Measurements from ENCODE around the gene HSD3B2.
"Not testable (repeated sequence)": the region's sequence is repeated elsewhere in the genome, so short reads cannot be mapped to it uniquely, and the experiment has no call there.

HSD3B2 gene
- total RNA-seq, result 0 reads per million in 2 donors

DNA sequence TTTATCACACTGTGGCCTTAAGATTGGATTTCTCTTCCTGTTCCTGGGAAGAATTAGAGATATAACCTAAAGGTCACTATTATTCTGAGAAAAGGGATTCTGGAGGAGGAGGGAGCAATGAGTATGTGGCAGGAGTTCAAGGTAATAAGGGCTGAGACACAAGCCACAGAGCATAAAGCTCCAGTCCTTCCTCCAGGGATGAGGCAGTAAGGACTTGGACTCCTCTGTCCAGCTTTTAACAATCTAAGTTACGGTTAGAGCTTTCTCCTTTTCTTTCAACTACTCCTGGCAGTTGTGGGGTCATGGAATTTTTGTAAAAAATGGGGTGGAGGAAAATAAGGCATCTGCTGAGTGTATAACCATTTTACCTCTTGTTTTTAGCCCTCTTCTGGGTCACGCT, at the start of gene HSD3B2:
TSS of gene HSD3B2 (plus strand) at position 201 of the 400 bp plus-strand sequence. CDS start 270 bp downstream, outside the sequence.
- no peak for DNase-seq

DNA sequence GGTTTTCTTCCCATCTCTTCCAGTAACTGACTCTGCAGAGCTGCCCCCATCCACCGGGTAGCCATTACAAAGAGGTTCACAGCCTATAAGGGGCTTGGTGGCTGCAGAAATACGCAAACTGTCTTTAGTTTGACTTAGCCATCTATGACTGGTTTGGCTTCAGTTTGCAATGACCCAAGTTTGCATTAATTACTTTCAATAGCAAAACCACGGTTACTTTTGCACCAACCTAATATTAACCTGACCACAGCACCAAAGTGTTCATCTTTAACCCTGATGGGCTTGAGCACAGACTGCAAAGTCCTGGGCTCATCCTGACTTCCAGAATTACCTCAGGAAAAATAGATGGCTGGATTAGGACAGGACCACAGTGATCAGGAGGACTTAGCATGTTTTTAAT, 48.5 kb upstream of the HSD3B2 start:
- no peak for DNase-seq

DNA sequence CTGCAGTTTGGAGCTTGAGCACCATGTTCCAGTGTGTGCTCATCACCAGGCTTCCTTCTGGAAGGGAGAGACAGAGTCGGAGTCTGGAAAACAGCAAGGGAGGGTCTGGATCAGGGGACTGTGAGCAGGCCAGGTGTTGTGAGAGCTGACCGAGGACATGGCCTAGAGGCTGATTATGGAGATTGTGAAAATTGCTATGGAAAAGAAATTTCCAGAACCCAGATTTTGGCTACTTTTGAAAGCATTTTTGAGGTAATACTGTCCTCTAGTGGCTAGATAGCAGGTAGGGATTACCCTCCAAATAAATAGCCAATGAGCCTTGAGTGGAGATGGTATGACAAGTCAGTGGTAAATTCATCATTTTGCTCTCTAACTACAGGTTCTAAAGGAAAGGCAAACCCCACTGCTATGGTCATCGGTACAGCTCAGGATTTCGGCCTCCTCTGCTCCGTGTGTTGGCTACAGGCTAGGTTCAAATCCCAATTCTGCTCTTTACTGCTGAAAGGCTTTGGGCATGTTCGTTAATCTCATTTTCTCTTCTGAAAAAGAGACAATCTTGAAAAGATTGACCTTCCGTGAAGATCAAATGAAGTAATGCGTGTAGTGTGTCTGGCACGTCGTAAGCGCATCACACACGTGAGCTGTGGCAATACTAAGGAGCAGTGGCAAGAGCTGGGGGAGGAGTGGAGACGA, 47.4 kb upstream of the HSD3B2 start:
- no peak for DNase-seq

DNA sequence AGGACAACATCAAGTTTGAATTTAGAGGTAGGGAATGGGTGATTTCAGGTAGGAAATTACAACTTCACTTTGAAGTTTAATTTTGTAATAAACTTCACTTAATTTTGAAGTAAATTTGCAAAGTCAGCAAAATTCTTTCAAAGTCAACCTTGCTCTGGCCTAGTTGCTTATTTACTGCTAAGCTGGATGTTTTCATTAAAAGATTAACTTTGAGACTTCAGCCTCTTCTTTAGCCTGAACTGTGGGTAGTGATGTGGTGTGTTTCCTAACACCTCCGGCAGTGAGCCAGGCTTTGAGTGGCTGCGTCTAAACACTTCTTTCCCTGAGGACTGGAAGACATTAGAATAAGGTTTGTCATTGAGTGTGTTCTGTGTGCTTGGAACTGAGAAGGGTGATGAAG, 46.4 kb upstream of the HSD3B2 start, which contains the start of gene HAO2:
TSS of gene HAO2 (plus strand) at position 232 of the 400 bp plus-strand sequence. CDS start 12,301 bp downstream, outside the sequence.
- DNase-seq, result no peak

DNA sequence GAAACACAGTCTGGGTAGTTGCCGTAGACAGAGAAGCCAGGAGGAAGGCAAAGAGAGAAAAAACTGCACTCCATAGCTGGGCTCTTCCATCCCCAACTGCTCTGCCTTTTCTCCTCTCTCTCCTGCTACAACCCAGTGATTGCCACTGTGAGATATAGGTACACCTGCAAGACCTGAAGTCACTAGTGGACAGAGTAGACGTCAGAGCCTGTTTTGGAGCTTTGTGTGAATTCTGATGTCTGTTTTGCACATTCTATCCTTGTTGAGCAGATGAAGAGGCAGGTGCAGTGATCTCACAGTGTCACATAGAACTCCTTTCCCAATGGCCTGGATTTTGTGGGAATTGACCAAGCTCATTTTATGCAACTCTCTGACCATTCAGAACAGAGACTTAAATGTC, 44.2 kb upstream of the HSD3B2 start:
- no peak for DNase-seq

DNA sequence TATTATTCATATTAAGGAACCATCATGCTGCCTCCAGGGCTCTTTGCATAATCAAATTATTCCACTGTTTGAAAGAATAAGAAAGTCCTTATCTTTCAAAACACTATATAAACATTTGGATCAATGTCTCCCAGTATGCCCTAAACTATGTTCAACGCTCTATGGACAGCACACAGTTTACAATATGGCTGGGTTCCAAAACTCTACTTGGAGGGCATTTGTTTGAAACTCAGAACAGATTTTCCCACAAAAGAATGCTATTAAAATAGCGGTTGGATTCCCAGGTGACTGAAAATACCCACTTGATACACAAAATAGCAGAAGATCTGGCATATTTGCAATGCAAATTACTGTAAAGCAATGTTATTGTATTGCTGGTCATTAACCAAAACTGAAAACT, 43.1 kb upstream of the HSD3B2 start:
- DNase-seq, result no peak

DNA sequence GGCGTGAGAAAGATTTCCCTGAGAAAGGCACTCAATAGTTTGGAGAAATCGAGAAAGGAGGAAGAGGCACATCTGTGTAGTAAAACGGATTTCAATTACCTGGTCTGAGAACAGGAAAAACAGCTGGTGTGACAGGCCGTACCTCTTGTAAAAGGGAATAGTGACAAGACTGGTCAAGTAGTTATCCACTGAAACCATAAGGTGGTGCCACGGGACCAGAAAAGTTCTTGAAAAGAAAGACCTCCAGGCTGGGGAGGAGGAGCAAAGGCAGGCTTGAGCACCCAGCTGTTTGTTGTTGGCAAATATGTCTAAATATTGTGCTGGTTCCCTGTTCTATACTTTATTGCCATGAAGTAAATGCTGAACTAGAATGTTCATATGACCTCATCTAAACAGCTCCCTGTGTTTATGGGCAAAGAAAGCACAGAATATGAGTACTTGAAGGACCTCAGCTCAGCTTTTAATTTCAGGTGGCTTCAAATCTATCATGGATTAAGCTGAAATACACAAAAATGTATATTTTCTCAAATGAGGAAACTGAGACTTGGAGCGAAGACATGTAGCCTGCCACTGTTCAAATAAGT, 42.4 kb upstream of the HSD3B2 start:
- DNase-seq, result no peak

DNA sequence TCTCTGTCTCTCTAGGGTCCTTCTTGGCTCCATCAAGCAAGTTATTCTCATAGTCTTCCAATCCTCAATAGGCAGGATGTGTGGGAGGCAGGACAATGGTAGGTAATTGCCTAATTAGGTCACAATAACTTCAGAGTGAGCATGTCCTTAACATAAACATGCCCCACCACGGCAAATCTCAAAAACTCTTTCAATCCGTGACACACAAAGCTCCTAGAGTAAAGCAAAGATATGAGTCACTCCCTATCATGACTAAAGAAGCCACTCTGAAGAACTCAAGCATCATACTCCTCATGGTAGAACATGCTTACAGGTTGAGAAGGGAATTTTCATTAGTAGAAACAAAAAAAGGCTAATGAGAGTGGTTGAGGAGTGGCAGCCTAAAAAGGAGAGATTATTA, 41.5 kb upstream of the HSD3B2 start:
- DNase-seq, result no peak

DNA sequence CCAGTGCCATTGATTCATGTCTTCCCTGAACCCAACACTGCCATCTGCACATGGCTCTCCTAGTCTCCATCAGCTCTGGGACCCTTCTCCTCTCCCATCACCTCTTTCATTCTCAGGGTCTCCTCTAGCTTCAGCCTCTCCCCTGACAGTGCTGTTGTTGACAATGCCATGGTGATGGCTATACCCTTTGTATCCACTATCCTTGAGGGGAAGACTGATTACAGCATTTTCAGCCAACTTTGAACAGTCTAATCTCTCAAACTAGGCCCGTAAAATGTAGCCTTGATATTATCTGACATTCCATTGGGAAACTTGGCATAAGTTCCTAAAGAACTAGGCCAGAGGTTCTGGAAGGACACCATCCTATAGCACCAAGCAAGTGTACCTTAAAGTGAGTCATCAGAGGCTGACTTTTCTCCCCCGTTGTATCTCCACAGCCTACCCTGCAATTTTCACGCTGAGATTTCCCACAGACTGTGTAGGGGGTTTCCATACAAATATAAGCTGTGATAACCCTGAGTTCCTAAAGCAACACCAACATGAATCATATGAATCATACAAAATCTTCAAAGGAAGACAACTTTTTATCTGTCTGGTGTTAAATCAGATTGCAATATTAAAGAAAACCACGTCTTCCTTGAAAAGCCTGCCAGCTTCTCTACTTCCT, 40.6 kb upstream of the HSD3B2 start:
- DNase-seq, result no peak

DNA sequence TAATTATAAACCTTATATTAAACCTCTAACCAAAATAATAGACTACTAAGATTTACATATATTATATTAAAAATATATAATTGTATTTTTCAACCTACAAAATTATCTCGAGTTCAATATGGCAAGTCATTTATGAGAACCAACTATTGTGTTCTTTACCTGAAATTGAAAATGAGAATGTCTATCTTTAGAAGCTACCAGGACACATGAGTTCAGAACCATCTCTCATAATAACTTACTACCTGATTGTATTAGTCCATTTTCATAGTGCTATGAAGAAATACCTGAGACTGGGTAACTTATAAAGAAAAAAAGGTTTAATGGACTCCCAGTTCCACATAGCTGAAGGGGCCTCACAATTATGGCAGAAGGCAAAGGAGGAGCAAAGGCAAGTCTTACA, 39.6 kb upstream of the HSD3B2 start:
- no peak for DNase-seq

DNA sequence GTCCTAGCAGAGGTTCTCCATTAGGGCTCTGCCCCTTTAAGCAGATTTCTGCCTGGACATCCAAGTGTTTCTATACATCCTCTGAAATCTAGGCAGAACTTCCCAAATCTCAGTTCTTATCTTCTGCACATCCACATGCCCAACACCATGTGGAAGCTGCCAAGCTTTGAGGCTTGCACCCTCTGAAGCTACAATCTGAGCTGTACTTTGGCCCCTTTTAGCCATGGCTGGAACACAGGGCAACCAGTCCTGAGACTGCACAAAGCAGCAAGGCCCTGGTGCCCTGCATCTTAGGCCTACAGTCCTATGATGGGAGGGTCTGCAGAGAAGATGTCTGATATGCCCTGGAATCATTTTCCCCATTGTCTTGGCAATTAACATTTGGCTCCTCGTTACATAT, 38.4 kb upstream of the HSD3B2 start:
- DNase-seq, result no peak

DNA sequence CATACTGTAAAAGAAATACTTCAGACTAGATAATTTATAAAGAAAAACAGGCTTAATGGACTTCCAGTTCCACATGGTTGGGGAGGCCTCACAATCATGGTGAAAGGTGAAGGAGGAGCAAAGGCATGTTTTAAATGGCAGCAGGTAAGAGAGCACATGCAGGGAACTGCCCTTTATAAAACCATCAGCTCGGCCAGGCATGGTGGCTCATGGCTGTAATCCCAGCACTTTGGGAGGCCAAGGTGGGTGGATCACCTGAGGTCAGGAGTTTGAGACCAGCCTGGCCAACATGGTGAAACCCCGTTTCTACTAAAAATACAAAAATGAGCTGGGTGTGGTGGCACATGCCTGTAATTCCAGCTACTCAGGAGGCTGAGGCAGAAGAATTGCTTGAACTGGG, 37.4 kb upstream of the HSD3B2 start:
- not testable (repeated sequence) for DNase-seq

DNA sequence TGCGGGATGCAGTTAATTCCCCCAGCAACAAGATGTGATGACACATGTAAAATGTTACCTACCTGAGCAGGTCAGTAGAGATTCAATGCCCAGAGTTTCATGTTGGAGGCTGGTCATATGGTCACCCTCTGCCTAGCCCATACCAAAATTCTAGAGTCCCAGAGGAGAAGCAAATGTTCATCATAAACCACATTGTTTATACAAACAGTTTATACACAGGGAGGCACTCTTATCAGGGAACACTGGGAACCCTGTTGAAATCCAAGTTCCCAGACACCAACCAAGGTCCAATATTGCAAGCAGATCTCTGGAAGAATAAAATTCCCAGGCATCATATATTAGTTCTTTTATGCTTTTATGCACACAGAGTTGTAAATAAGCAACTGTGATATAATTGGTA, 35.8 kb upstream of the HSD3B2 start:
- no peak for DNase-seq

DNA sequence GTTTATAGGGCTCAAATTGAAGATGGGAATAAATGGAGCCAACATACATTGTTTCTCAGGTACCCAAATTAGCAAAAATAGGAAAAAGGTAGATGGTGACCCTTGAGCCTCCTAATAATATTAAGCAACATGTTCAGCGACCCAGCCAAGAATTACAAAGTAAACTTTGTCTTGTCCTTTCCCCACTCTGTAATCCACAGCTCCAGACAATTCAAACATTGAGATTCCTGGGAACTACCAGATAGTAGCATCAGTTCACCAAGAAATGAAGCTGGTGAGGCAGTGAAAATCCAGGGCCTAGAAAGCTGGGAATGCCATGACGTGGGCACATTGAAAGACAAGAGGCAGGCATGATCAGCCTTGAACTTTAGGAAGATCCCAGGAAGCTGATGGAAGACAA, 34.6 kb upstream of the HSD3B2 start:
- no peak for DNase-seq

DNA sequence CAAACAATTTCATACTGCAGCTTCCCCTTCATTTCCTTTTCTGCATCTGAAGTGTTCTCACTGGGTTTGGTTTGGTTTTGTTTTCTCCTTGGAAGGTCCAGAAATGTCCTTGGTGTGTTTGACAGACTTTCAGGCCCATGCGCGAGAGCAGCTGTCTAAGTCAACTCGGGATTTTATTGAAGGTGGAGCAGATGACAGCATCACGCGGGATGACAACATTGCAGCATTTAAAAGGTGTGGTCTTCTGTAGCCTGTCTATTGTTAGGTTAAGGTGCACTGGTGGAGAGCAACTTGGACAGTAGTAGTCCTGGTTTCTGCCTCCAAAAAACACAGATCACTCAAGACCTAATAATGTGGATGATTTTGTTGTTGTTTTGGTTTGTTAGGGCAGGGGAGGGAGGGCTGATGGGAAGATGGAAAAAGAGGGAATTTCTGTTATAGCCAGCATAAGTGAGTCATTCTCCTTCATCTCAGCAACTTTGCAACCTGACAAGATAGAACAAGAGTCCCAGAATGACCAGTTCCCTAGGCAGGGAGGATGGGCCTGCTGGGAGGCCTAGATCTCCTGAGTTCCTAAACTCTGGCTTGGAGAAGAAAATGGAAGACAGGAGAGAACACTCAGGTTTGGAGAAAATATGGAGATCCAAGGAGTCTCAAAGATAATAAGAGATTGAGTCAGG, 33.8 kb upstream of the HSD3B2 start:
- DNase-seq, result no peak

DNA sequence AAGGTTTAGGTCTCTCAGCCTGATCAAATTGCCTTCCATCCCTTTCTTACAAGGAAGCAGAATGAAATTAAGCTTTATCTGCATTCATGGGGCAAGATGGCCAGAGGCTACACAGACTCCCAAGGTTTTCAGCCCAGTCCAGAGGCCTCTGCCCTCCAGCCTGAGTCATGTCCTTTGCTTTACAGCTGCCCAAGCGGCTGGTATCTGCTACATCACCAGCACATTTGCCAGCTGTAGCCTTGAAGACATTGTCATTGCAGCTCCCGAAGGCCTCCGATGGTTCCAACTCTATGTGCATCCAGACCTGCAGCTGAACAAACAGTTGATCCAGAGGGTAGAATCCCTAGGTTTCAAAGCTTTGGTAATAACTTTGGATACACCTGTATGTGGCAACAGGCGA, 30.4 kb upstream of the HSD3B2 start:
- DNase-seq, result no peak

DNA sequence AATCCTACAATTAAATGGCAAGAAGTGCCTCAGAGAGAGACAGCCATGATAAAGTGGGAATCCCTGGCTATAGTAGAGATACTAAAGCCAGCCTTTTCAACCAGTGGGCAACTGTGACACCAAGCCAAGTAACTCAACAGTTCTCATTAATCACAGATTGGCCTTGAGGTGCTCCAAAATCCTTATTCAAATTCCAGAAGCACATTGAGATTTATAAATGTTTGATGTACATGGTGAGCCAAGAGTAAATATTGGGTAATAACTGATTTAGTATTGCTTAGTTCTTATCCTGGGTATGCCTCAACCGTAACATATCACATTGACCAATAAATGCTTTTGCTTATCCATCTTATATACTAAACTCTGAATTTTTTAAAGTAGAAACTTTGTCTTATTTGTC, 29.3 kb upstream of the HSD3B2 start:
- no peak for DNase-seq

DNA sequence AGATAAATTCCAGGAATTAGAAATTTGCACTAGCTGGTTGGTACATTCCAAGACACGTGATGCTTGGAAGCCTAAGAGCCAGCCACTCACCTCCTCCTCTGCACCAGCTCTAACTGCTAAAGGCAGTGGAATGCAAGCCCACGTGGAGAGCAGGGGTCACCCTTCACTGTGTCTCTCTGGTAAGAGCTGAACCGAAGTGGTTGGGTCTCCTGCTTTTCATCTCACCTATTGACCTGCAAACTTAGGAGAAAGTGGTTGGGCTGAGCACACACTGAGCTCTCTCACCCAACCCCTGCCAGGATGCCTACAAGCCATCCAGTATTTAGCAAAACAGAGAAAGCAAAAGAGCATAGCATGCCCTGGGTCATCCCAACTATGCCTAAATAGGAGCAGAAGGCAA, 27.1 kb upstream of the HSD3B2 start:
- DNase-seq, result no peak

DNA sequence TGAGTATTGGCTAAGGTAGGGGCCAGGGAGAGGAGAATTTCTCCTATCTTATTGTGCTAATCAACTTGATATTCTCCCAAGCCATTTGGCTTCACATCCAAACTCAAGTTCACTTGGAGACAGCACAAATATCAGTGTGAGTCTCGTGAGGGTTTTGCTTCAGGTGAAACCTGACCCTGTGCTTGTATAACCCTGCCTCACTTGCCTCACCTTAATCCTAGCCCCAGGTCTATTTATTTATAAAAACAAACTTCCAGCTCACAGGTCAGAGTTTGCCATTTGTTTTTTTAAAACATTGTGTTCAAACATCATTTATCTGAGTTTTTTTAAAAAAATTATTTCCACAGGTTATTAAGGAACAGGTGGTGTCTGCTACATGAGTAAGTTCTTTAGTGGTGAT, 26.5 kb upstream of the HSD3B2 start:
- no peak for DNase-seq

DNA sequence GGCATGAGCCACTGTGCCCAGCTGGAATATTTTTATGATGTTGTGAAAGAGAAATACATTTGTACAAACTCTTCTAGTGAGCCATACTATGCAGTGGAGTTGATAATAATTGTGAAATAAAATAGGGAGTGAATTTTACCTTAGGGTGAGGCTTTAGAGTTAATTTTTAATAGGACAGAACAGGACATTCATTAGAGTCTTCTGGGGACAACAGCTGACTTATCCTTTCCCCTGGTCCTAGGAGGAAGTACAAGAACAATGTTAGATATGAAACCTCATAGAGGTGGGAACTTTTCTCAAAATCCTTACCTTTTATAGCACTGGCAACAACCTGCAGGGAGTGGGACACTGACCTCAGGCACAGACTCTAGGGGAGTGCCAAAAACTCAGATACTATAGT, 24.4 kb upstream of the HSD3B2 start:
- no peak for DNase-seq

DNA sequence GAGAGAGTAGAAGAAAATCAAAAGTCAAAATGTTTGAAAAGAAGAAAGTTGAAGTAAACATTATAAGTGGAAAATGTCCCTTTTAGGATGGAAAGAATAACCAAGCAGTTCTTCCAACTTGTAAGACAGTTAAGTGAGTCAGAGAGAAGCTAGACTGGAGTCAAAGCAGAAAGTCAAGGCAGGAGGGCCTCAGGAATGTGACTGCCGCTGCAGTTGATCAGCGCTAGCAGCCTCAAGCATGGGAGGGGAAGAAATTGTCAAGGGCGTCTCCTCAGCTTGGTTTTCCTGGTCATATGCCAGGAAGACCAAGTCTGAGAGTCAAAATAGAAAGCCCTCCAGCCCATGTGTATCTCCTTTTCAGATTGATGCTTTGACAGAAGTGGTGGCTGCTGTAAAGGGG, 23.2 kb upstream of the HSD3B2 start:
- no peak for DNase-seq

DNA sequence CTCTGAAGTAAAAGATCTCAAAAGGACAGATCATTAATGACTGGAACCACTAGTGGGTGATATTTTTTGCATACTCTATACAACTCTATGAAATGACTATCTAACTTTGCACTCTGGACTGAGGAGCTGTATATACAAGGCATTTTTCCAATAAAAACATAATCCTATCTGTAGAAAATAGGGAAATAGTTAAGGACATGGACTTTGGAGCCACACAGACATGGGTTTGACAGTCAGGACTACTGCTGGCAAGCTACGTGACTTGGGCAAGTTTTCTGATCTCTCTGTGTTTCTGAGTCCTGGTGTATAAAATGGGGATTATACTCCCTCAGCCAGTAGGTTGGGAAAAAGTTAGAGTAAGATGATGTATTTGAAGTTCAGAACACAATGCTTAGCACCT, 20.9 kb upstream of the HSD3B2 start:
- no peak for DNase-seq

DNA sequence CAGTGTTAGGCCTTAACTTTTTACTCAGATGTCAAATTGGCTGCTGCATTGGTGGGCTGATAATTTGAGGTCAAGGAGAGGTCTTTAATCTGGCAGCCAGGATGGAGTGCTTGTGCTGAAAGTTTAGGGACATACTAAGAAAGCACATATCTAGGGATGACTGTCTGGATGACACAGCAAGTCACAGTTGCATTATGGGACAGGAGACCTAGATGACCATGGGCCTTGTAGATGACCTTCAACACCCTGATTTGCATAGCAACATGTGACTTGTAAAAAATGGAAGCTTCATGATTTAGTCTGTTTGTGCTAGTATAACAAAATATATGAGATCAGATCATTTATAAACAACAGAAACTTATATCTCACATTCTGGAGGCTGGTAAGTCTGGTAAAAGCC, 18.0 kb upstream of the HSD3B2 start:
- no peak for DNase-seq

DNA sequence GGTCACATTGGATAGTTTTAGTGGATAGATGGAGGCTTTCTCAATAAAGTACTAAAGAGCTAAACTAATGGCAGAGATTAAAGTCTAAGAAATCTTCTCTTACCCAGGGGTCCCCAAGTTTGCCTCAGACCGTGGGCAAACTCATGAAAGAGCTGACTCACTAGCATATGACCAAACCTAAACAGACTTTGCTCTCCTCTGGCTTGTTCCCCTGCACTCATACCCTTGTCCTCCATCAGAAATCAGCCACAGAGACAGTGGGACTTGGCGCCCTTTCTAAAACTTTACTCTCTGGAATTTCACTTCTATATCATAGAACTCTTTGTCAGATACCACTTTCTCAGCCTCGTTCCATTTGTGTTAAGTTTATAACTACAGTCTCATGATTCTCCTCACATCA, 17.0 kb upstream of the HSD3B2 start:
- no peak for DNase-seq
